Hindlimb muscle (tissue), 1 donor: ENCODE results near the gene CST4. TPM values are rescaled to one million over a fixed set of nuclear protein-coding genes. Genes with fewer than 3 reads are reported as not detected.
"Not testable (repeated sequence)": the region's sequence is repeated elsewhere in the genome, so short reads cannot be mapped to it uniquely, and the experiment has no call there.

Experiments used
- DNase-seq: peaks from one replicate; pipeline ENCODE4 v3.0.0-alpha.2; 2013
- polyA plus RNA-seq: library from polyadenylated mRNA; unstranded; fragments of 120-200 nt; gene quantifications from one replicate; pipeline ENCODE4 v1.2.1, GENCODE V29; 2013; ENCODE audit not compliant: insufficient read length

CST4 gene
- polyA plus RNA-seq, 1 donor: not detected

DNA sequence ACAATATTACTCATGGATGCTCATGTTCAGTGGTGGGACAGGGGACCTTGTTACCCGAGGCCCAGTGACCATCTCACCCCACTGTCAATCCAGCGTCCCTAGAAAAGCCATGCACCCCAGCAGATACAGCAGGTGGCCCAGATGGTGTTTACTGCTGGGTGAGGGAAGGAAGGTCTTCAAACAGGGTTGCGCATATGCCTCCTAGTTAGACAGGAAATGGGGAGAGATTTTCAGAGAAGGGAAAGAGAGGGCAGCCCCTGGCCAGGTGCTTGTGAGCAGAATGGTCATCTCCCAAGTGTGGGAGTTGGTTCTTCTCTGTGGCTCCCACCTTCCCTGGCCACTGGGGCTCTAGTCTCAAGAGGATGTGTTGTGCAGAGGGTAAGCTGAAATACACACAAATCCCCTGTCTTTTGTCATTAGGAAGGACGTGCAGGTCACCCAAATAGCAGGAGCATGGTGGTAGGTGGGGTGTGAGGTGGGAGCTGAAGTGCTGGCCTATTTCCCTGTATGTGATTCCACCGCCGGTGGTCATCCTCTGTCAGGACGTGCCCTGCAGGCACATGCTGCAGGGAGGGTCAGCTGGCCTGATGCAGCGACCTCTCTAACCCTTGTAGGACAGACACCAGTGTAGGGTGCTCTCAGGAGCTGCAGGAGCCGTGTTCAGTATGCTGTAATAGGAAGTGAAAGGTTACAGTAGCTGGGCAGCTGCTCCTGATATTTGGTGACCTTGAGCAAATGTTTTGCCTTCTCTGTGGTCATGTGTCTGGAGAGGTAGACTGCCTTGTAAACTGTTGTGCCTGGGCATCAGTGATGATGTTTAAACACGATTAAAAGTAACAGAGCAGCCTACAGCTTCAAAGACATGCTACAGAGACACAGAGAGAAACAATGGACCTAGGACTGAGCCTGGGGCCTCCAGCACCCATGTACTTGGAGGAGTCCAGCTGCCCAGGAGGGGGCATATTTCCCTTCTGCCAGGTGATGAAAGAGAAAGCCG lies 47.9 kb downstream of the CST4 start:
- DNase-seq: no peak

DNA sequence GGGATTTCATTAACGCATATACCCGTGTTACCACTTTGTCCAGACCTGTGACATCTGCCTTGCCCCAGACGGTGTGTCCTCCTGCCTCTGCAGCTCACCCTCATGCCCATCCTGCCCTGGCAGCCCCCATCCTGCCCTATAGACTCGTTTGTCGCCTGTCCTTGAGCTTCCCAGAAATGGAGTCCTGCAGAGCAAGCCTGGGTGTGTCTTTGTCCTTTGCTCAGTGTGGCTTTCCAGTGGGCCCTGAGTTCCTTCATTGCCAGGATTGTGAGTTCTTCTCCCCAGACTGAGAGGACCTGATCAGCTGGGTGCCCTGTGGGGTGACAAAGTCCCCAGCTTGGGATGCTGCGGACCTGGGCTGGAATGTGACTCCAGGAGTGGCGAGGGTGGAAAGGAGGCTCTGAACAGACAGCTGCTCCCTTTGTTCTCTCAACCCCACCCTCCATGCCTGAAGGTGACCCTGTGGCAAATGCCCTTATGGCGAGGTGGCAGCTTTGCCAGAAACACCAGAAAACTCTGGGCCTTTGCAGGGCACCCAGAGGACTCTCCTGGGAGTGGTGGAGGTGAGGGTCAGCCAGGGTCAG lies 48.7 kb downstream of the CST4 start:
- DNase-seq: no peak

DNA sequence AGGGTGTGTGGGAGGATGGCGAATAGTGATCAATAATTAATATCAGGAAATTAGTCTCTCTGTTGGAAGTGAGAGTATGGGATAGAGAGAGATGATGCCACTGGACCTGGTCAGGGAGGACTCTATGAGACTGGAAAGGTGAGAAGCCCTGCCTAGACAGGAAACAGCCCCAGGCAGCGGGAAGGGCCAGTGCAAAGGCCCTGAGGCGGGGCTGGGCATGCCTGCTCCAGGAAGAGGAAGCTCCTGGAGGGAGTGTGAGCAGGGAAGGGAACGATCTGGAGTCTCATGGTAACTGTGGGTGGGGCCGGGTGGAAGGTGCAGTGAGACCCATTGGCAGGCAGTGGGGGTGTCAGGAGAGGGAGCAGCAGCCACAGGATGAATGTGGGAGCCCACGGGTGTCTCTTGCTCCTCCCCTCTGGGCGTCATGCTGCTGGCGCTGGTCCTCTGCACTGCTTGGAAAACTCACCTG lies 49.3 kb downstream of the CST4 start:
- DNase-seq: no peak

DNA sequence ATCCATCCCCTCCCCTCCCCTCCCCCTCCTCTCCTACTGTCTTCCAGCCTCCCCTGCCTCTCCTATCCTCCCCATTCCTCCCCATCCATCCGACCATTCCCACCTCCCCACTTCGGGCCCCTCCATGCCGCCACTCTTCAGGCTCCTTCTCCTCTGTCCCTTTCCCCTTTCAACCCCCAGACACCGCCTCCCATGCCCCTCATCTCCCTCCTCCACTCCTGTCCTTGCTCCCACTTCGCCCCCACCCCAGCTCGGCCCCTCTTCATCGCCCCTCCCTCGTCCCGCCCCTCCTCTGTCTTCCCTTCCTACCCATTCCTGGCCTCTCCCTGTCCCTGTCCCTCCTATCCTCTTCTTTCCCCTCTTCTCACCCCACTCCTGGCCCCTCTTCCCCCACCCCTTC lies 50.5 kb downstream of the CST4 start:
- DNase-seq: no peak

DNA sequence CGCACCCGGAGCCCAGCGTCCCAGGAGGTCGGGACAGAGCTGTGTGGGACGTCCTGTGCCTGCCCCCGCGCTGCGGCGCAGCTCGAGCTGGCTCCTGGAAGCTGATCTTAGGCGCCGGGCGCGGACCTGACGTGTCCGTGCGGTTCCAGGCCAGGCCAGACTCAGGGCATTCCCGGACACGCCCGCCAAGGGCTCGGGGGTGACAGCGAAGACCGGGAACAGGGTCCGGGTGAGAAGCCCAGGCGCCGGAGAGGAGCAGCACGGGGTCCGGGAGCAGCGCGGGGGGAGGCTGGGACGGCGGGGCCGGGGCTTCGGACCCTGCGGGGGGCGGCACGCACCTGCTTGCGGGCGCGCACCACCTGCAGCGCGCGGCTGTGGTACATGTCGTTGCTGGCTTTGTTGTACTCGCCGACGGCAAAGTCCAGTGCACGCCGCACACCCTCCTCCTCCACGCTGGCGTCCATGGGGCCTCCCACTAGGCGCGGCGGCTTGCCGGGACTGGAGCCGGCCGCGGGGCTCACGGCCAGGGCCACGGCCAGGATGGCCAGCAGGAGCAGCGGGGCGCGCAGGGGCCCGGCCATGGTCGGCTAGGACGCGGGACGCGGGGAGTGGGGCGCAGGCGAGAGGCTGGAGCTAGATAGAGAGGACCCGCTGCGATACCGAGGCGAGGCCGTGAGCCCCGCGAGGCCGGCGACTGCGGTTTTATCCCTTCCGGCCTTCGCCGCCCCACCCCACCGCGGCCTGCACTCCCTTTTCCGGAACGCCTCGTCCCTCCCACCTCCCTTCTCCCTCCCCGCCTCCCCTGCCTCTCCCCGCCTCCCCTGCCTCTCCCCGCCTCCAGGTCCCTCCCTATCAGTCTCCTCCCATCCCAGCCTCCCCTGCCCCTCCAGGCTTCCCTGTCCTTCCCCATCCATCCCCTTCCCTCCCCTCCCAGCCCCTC lies 51.3 kb downstream of the CST4 start, which contains the start of gene CST3:
TSS of gene CST3 (minus strand) at position 674 of the 940 bp plus-strand sequence. CDS start at position 581, 93 bp downstream.
- peak; percentile 83 for DNase-seq

DNA sequence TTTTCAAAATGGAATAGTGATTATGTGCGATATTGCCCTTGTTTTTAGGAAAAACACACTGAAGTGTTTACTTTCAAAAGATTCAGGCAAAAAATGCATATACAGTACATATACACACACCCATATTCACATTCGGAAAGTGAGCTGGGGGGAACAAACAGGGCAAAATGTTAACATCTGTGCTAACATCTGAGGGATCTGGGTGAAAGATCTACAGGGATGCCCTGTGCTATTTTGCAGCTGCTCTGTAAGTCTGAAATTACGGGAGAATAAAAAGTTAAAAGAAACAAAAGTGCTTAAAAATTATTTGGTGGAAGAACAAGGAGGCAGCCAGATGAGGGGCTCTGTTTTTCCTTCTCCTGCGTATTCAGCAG lies 51.9 kb downstream of the CST4 start:
- DNase-seq: no peak

DNA sequence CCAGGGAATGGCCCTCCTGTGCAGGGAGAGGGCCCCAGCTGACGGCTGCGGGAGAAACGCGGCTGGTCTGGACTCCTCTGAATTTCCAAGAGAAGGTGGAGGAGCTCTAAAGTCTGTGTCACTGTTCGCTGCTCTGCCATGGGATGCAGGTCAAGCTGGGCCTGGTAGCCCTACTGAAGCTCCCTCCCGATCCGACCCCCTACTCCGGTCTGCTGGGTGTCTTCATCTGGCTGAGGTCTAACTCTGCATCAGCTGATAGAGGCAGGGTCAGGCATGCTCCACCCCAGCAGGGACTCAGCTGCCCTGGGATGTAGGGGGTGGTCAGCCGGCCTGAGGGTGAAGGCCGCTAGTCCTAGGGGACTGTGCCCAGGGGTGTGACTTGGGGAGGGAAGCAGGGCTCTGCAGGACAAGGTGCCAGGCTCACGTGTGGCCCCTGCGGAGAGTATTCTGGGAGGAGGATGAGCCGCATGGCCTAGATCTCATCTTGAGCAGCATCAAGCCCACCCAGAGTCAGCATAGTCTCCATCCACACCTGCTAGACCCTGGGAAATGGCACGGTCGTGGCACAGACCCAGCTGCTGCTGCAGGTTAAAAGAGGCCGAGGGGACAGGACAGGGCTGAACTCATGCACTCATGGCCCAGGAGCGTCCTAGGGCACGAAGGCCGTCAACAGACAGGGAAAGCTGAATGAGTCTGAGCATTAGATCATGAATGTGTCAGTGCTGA lies 52.5 kb downstream of the CST4 start:
- no peak for DNase-seq

DNA sequence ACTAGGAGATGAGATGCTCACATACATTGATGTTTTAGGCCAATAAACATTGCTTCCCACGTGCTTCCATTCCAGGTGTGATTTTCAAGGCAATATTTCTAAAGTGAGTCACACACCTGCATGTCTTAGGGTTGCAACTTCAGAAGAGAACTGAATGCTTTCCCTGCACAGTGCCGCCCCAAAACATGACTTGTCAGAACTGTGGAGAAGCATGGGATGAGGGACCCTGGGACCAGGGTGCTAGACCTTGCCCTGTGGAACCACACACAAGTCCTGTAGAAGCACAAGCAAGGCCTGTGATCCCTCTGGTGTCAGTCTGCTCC lies 53.1 kb downstream of the CST4 start:
- not testable (repeated sequence) for DNase-seq

Other genes starting within 250 kb of the CST4 start
- not detected for gene CSTL1, start 249.4 kb downstream of the CST4 start, polyA plus RNA-seq
- not detected for gene CST11, start 236.2 kb downstream of the CST4 start, polyA plus RNA-seq
- gene CST8, start 197.9 kb downstream of the CST4 start, polyA plus RNA-seq: not detected
- not detected for gene CST9L, start 120.6 kb downstream of the CST4 start, polyA plus RNA-seq
- gene CST9, start 83.1 kb downstream of the CST4 start, polyA plus RNA-seq: not detected
- 118 TPM for gene CST3, start 51.1 kb downstream of the CST4 start, polyA plus RNA-seq
- gene CST1, start 61.9 kb upstream of the CST4 start, polyA plus RNA-seq: not detected
- not detected for gene CST2, start 137.7 kb upstream of the CST4 start, polyA plus RNA-seq
- not detected for gene CST5, start 190.7 kb upstream of the CST4 start, polyA plus RNA-seq